ENCODE data around the gene UGT2B17. TPM values are rescaled to one million over a fixed set of nuclear protein-coding genes. Genes with fewer than 3 reads are reported as not detected.
"Not testable (repeated sequence)": the region's sequence is repeated elsewhere in the genome, so short reads cannot be mapped to it uniquely, and the experiment has no call there.

UGT2B17 gene
- total RNA-seq, 1 donor from 2014 or later, result not detected

- peaks cover 4% of the 10 kb centered on the region for H3K9me3 Mint-ChIP-seq (ENCODE audit: unreplicated experiment)
- peaks cover 4% of the 10 kb centered on the region for H3K27me3 Mint-ChIP-seq (ENCODE audit: unreplicated experiment)
- no peaks in the 10 kb centered on the region for H3K4me1 Mint-ChIP-seq (ENCODE audit: unreplicated experiment)
- DNase-seq (ENCODE audit: low spot score), result no peak
- TF ChIP-seq CTCF (IDR thresholded peaks at IDR 0.05; ENCODE audit: unreplicated experiment), result no peak
- no peak overlapping the region for H3K27ac Mint-ChIP-seq (ENCODE audit: unreplicated experiment)
- H3K4me3 Mint-ChIP-seq (ENCODE audit: unreplicated experiment), result no peak overlapping the region
- H3K36me3 Mint-ChIP-seq (ENCODE audit: low read depth, unreplicated experiment), result no peaks in the 10 kb centered on the region
These were observed 39.7 kb downstream of the UGT2B17 start for GRCh38 chr4:68536375-68536774.

- Mint-ChIP-seq H3K27me3 (ENCODE audit: unreplicated experiment) (peaks cover 4% of the 10 kb centered on the region), H3K36me3 (ENCODE audit: low read depth, unreplicated experiment) (no peaks in the 10 kb centered on the region), H3K9me3 (ENCODE audit: unreplicated experiment) (peaks cover 4% of the 10 kb centered on the region), H3K27ac (ENCODE audit: unreplicated experiment) (no peak overlapping the region), H3K4me3 (ENCODE audit: unreplicated experiment) (no peak overlapping the region), H3K4me1 (ENCODE audit: unreplicated experiment) (no peaks in the 10 kb centered on the region)
- no peak for TF ChIP-seq CTCF (IDR thresholded peaks at IDR 0.05; ENCODE audit: unreplicated experiment)
- no peak for DNase-seq (ENCODE audit: low spot score)
These were observed 40.1 kb downstream of the UGT2B17 start for GRCh38 chr4:68535974-68536373.

DNA sequence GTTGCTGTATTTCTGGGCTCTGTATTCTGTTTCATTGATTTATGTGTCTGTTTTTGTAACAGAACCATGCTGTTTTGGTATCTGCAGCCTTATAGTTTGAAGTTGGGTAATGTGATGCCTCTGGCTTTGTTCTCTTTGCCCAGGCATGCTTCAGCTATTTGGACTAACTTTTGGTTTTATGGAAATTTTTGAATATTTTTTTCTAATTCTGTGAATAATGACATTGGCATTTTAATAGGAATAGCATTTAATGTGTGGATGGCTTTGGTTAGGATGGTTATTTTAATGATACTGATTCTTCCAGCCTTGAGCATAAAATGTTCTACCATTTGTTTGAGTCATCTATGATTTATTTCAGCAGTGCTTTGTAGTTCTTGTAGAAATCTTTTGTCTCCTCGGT lies 53.9 kb downstream of the UGT2B17 start:
- H3K4me3 Mint-ChIP-seq (ENCODE audit: unreplicated experiment); H3K27me3 Mint-ChIP-seq (ENCODE audit: unreplicated experiment); H3K27ac Mint-ChIP-seq (ENCODE audit: unreplicated experiment); H3K4me1 Mint-ChIP-seq (ENCODE audit: unreplicated experiment); H3K9me3 Mint-ChIP-seq (ENCODE audit: unreplicated experiment); DNase-seq (ENCODE audit: low spot score); H3K36me3 Mint-ChIP-seq (ENCODE audit: low read depth, unreplicated experiment): not testable (repeated sequence)

DNA sequence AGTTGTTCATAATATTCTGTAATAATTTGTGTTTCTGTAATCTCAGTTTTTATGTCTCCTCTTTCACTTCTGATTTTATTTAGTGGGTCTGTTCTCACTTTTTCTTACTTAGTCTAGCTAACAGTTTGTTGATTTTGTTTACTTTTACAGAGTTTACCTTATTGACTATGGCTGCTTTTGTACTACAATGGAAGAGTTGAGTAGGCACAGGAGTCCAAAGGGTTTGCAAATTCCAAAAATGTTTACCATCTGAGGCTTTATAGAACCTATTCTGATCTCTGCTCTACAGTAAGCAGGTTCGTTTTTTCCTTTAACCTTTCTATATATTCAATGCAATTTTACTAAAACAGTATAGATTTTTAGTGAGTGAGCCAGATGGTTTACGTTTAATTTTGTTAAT lies 55.1 kb downstream of the UGT2B17 start:
- TF ChIP-seq CTCF (IDR thresholded peaks at IDR 0.05; ENCODE audit: unreplicated experiment), result no peak
- no peak for DNase-seq (ENCODE audit: low spot score)
- H3K9me3 Mint-ChIP-seq (ENCODE audit: unreplicated experiment), result no peaks in the 10 kb centered on the region
- peaks cover 2% of the 10 kb centered on the region for H3K4me1 Mint-ChIP-seq (ENCODE audit: unreplicated experiment)
- no peaks in the 10 kb centered on the region for H3K27me3 Mint-ChIP-seq (ENCODE audit: unreplicated experiment)
- H3K27ac Mint-ChIP-seq (ENCODE audit: unreplicated experiment), result no peak overlapping the region
- H3K4me3 Mint-ChIP-seq (ENCODE audit: unreplicated experiment), result no peak overlapping the region
- H3K36me3 Mint-ChIP-seq (ENCODE audit: low read depth, unreplicated experiment), result no peaks in the 10 kb centered on the region

DNA sequence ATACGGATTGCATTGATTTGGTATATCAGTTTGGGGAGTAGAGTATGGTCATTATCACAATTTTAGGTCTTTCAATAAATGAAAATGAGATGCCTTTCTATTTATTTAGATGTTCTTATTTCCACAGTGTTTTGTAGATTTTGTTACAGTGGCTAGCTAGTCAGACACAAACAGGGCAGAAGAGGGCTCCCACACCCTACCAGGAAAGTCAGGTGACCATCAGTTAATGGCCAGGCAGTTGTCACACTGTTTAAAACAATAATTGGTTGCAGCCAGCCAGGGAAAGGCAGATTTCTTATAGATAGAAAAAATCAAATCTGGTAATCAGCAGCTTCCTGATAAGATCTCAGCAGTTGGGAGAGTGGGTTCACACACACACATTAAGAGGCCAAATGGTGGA lies 57.2 kb downstream of the UGT2B17 start:
- H3K9me3 Mint-ChIP-seq (ENCODE audit: unreplicated experiment), result no peaks in the 10 kb centered on the region

DNA sequence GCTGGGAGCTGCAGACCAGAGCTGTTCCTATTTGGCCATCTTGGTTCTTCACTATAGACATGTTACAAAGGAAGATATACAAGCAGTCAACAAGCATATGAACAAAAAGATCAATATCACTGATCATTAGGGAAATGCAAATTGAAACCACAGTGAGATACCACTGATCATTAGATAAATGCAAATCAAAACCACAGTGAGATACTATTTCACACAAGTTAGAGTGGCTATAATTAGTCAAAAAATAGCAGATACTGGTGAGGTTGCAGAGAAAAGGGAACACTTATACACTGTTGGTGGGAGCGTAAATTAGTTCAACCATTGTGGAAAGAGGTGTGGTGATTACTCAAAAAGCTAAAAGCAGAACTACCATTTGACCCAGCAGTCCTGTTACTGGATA lies 70.7 kb downstream of the UGT2B17 start:
- not testable (repeated sequence) for H3K4me3 Mint-ChIP-seq (ENCODE audit: unreplicated experiment); H3K27ac Mint-ChIP-seq (ENCODE audit: unreplicated experiment); H3K36me3 Mint-ChIP-seq (ENCODE audit: low read depth, unreplicated experiment); H3K4me1 Mint-ChIP-seq (ENCODE audit: unreplicated experiment); DNase-seq (ENCODE audit: low spot score); H3K9me3 Mint-ChIP-seq (ENCODE audit: unreplicated experiment); H3K27me3 Mint-ChIP-seq (ENCODE audit: unreplicated experiment)

More for the DNA sequence above, 57.2 kb downstream of the UGT2B17 start:
- TF ChIP-seq CTCF (IDR thresholded peaks at IDR 0.05; ENCODE audit: unreplicated experiment), result no peak
- no peaks in the 10 kb centered on the region for H3K36me3 Mint-ChIP-seq (ENCODE audit: low read depth, unreplicated experiment)
- no peaks in the 10 kb centered on the region for H3K27me3 Mint-ChIP-seq (ENCODE audit: unreplicated experiment)
- no peak overlapping the region for H3K4me3 Mint-ChIP-seq (ENCODE audit: unreplicated experiment)
- H3K4me1 Mint-ChIP-seq (ENCODE audit: unreplicated experiment), result no peaks in the 10 kb centered on the region
- no peak overlapping the region for H3K27ac Mint-ChIP-seq (ENCODE audit: unreplicated experiment)
- DNase-seq (ENCODE audit: low spot score), result no peak

- H3K9me3 Mint-ChIP-seq (ENCODE audit: unreplicated experiment); DNase-seq (ENCODE audit: low spot score); H3K27ac Mint-ChIP-seq (ENCODE audit: unreplicated experiment); H3K27me3 Mint-ChIP-seq (ENCODE audit: unreplicated experiment); H3K36me3 Mint-ChIP-seq (ENCODE audit: low read depth, unreplicated experiment); H3K4me1 Mint-ChIP-seq (ENCODE audit: unreplicated experiment); H3K4me3 Mint-ChIP-seq (ENCODE audit: unreplicated experiment): not testable (repeated sequence)
These were observed 71.3 kb downstream of the UGT2B17 start for GRCh38 chr4:68504836-68505235.

DNA sequence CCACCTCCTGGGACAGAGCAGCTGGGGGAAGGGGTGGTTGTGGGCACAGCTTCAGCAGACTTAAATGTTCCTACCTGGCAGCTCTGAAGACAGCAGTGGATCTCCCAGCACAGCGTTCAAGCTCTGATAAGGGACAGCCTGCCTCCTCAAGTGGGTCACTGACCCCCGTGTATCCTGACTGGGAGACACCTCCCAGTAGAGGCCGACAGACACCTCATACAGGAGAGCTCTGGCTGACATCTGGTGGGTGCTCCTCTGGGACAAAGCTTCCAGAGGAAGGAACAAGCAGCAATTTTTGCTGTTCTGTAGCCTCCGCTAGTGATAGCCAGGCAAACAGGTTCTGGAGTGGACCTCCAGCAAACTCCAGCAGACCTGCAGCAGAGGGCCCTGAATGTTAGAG lies 72.7 kb downstream of the UGT2B17 start:
- H3K9me3 Mint-ChIP-seq (ENCODE audit: unreplicated experiment); H3K4me3 Mint-ChIP-seq (ENCODE audit: unreplicated experiment); H3K27ac Mint-ChIP-seq (ENCODE audit: unreplicated experiment): not testable (repeated sequence)

More for the DNA sequence above, 72.7 kb downstream of the UGT2B17 start:
- H3K4me1 Mint-ChIP-seq (ENCODE audit: unreplicated experiment); DNase-seq (ENCODE audit: low spot score); H3K36me3 Mint-ChIP-seq (ENCODE audit: low read depth, unreplicated experiment); H3K27me3 Mint-ChIP-seq (ENCODE audit: unreplicated experiment): not testable (repeated sequence)

Data from endothelial cell (in vitro differentiated cells).